GM23338 (cell line): ENCODE data around the gene FBXL17. TPM values are rescaled to one million over a fixed set of nuclear protein-coding genes. Genes with fewer than 3 reads are reported as not detected.

Experiments used
- ATAC-seq: fragments of 200-7000 bp; cut with Tn5 transposase; 3 replicates; pipeline ENCODE4 v1.9.1; 2020
- DNase-seq: peaks from one replicate; pipeline ENCODE4 v3.0.0-alpha.2; 2015; ENCODE audit warnings: low spot score
- H2AFZ ChIP-seq: fragments of 200-600 bp; sonication (generic); 2 replicates; pipeline ENCODE4 v1.8.0; 2016; ENCODE audit warnings: antibody characterized with exemption, mild to moderate bottlenecking, moderate library complexity
- H3F3A ChIP-seq: fragments of 200-600 bp; sonication (generic); replicated peaks from 2 replicates; pipeline ENCODE4 v1.8.0; 2017; ENCODE audit warnings: antibody characterized with exemption, mixed run types, low read depth
- H3K27ac ChIP-seq: fragments of 200-600 bp; sonication (generic); 2 replicates; pipeline ENCODE4 v1.6.1; 2016; ENCODE audit warnings: low read depth
- H3K27me3 ChIP-seq: fragments of 200-600 bp; sonication (generic); 2 replicates; pipeline ENCODE4 v1.8.0; 2016; ENCODE audit warnings: mild to moderate bottlenecking, mixed run types, moderate library complexity; ENCODE audit not compliant: insufficient read depth
- H3K36me3 ChIP-seq: fragments of 200-600 bp; sonication (generic); 2 replicates; pipeline ENCODE4 v1.8.0; 2016; ENCODE audit warnings: mild to moderate bottlenecking; ENCODE audit not compliant: insufficient read depth
- H3K4me1 ChIP-seq: fragments of 200-600 bp; sonication (generic); 2 replicates; pipeline ENCODE4 v1.8.0; 2016; ENCODE audit warnings: mild to moderate bottlenecking, moderate library complexity; ENCODE audit not compliant: insufficient read depth
- H3K4me2 ChIP-seq: fragments of 200-600 bp; sonication (generic); 2 replicates; pipeline ENCODE4 v1.7.1; 2017; ENCODE audit warnings: mixed run types
- H3K4me3 ChIP-seq: fragments of 200-600 bp; sonication (generic); 2 replicates; pipeline ENCODE4 v1.6.1; 2016; ENCODE audit warnings: mixed run types
- H3K79me2 ChIP-seq: fragments of 200-600 bp; sonication (generic); replicated peaks from 2 replicates; pipeline ENCODE4 v1.8.0; 2017; ENCODE audit warnings: mild to moderate bottlenecking; ENCODE audit not compliant: insufficient read depth
- H3K9me2 ChIP-seq: fragments of 200-600 bp; sonication (generic); 2 replicates; pipeline ENCODE4 v1.8.0; 2017; ENCODE audit not compliant: insufficient read depth
- H4K20me1 ChIP-seq: fragments of 200-600 bp; sonication (generic); replicated peaks from 2 replicates; pipeline ENCODE4 v1.8.0; 2017; ENCODE audit warnings: mild to moderate bottlenecking; ENCODE audit not compliant: insufficient read depth
- H3K27ac Mint-ChIP-seq: 2 replicates; pipeline ENCODE4 v1.8.0; 2020; ENCODE audit warnings: inconsistent platforms, mild to moderate bottlenecking, moderate library complexity, mixed read lengths
- H3K27me3 Mint-ChIP-seq: 3 replicates; pipeline ENCODE4 v1.8.0; 2022; ENCODE audit warnings: low read depth, mild to moderate bottlenecking, moderate library complexity, mixed read lengths, inconsistent platforms; ENCODE audit not compliant: insufficient read depth, poor library complexity
- H3K36me3 Mint-ChIP-seq: 3 replicates; pipeline ENCODE4 v1.8.0; 2021; ENCODE audit warnings: low read depth, mild to moderate bottlenecking, inconsistent platforms, moderate library complexity, mixed read lengths
- H3K4me1 Mint-ChIP-seq: 3 replicates; pipeline ENCODE4 v1.8.0; 2020; ENCODE audit warnings: mild to moderate bottlenecking, inconsistent platforms, mixed read lengths
- H3K4me3 Mint-ChIP-seq: 3 replicates; pipeline ENCODE4 v1.8.0; 2021; ENCODE audit warnings: moderate library complexity, mild to moderate bottlenecking, inconsistent platforms, mixed read lengths
- H3K9me3 Mint-ChIP-seq: 3 replicates; pipeline ENCODE4 v1.8.0; 2020; ENCODE audit warnings: moderate library complexity, mild to moderate bottlenecking, inconsistent platforms, mixed read lengths
- CREB1 ChIP-seq: fragments of 250-450 bp; sonication (Bioruptor Pico); IDR thresholded peaks from 2 replicates; pipeline ENCODE4 v1.5.0; 2020; ENCODE audit warnings: low read depth, mild to moderate bottlenecking, moderate library complexity
- EZH2 ChIP-seq: fragments of 200-600 bp; sonication (generic); IDR thresholded peaks from one replicate; pipeline ENCODE4 v1.8.0; 2017; ENCODE audit warnings: antibody characterized with exemption, mild to moderate bottlenecking, low read depth; ENCODE audit not compliant: unreplicated experiment
- EZH2phosphoT487 ChIP-seq: fragments of 200-600 bp; sonication (generic); IDR thresholded peaks from one replicate; pipeline ENCODE4 v1.8.1; 2018; ENCODE audit warnings: antibody characterized with exemption; ENCODE audit not compliant: unreplicated experiment
- JUNB ChIP-seq: IDR thresholded peaks from one replicate; pipeline ENCODE4 v1.6.1; 2016; ENCODE audit warnings: antibody characterized with exemption; ENCODE audit not compliant: unreplicated experiment
- NANOG ChIP-seq: IDR thresholded peaks from 2 replicates; pipeline ENCODE4 v1.6.1; 2016; ENCODE audit warnings: antibody characterized with exemption, borderline replicate concordance
- POLR2AphosphoS5 ChIP-seq: IDR thresholded peaks from 2 replicates; pipeline ENCODE4 v1.6.1; 2016; ENCODE audit warnings: antibody characterized with exemption, low read depth
- STAT1 ChIP-seq: IDR thresholded peaks from one replicate; pipeline ENCODE4 v1.6.1; 2016; ENCODE audit warnings: antibody characterized with exemption; ENCODE audit not compliant: unreplicated experiment
- ZNF114 ChIP-seq: fragments of 250-450 bp; sonication (Bioruptor Pico); IDR thresholded peaks from 2 replicates; pipeline ENCODE4 v1.5.0; 2020; ENCODE audit warnings: mild to moderate bottlenecking, moderate library complexity
- ZNF331 ChIP-seq: fragments of 250-450 bp; sonication (Bioruptor Pico); IDR thresholded peaks from 2 replicates; pipeline ENCODE4 v1.5.0; 2020; ENCODE audit warnings: low read depth, mild to moderate bottlenecking, moderate library complexity
- polyA plus RNA-seq: library from polyadenylated mRNA; unstranded; fragments of >200 nt; fragmentation: Nextera tagmentation; extraction: Ambion mirVana; gene quantifications from 2 replicates; pipeline ENCODE4 v1.2.1, GENCODE V29; 2016
- total RNA-seq: library from RNA; depleted of rRNA; stranded (reverse); fragments of >200 nt; shearing (Covaris generic); gene quantifications from 2 replicates; pipeline ENCODE4 v1.2.3, GENCODE V29; 2014
- TF ChIP-seq, protein P1 (sequence below): IDR thresholded peaks from 2 replicates; pipeline ENCODE4 v1.6.1; 2016; ENCODE audit warnings: antibody characterized with exemption
- TF ChIP-seq, protein P2 (sequence below), 2 experiments: fragments of 200-600 bp in 1 of 2; sonication (generic) in 1 of 2; conservative IDR thresholded peaks; 2 replicates each; pipeline versions ENCODE4 v1.5.1 to v1.6.1; 2016 to 2017; ENCODE audit warnings: antibody characterized with exemption in 2 of 2, low read depth in 2 of 2, mild to moderate bottlenecking in 2 of 2, moderate library complexity in 1 of 2
- TF ChIP-seq, protein P3 (sequence below): IDR thresholded peaks from one replicate; pipeline ENCODE4 v1.6.1; 2018; ENCODE audit warnings: antibody characterized with exemption; ENCODE audit not compliant: unreplicated experiment
- TF ChIP-seq, protein P4 (sequence below): fragments of 250-450 bp; sonication (Bioruptor Pico); IDR thresholded peaks from 2 replicates; pipeline ENCODE4 v1.5.0; 2020; ENCODE audit warnings: mild to moderate bottlenecking, moderate library complexity

Gene FBXL17
- total and polyA plus RNA-seq, 2 experiments from 2014 or later: 2.0 to 2.7 TPM

DNA sequence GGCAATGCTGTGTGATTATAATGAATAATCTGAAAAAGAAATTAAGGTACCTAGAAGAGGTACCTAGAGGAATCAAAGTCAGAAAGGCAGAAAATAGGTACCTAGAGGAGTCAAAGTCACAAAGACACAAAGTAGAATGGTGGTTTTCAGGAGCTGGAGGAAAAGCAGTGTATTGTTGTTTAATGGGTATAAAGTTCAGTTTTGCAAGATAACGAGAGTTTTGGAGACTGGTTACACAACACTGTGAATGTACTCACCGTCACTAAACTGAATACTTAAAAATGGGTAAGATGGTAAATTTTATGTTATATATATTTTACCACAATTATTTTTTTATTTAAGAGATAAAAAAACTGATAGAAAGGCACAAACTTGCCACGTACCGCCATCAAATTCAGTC lies 57.0 kb downstream of the FBXL17 start:
- Histone ChIP-seq H4K20me1 (no peaks in the 10 kb centered on the region), H3F3A (no peaks in the 10 kb centered on the region), H3K27me3 (no peaks in the 10 kb centered on the region), H3K4me3 (no peak overlapping the region), H3K79me2 (no peaks in the 10 kb centered on the region), H2AFZ (no peak overlapping the region), H3K9me2 (no peaks in the 10 kb centered on the region), H3K4me1 (no peaks in the 10 kb centered on the region), H3K36me3 (no peaks in the 10 kb centered on the region), H3K4me2 (no peak overlapping the region), H3K27ac (no peak overlapping the region)
- ATAC-seq (no peak), DNase-seq (no peak)
- H3K4me3 Mint-ChIP-seq: no peak overlapping the region
- no peaks in the 10 kb centered on the region for H3K27me3 Mint-ChIP-seq
- no peaks in the 10 kb centered on the region for H3K36me3 Mint-ChIP-seq
- H3K27ac Mint-ChIP-seq: no peak overlapping the region
- no peaks in the 10 kb centered on the region for H3K9me3 Mint-ChIP-seq
- H3K4me1 Mint-ChIP-seq: no peaks in the 10 kb centered on the region
- TF ChIP-seq POLR2AphosphoS5 (no peak), CREB1 (CRISPR knock-in tag) (no peak), JUNB (no peak), STAT1 (no peak), ZNF331 (CRISPR knock-in tag) (no peak), EZH2phosphoT487 (no peak), NANOG (no peak), EZH2 (no peak), ZNF114 (CRISPR knock-in tag) (no peak)
- TF ChIP-seq, protein P1, sequence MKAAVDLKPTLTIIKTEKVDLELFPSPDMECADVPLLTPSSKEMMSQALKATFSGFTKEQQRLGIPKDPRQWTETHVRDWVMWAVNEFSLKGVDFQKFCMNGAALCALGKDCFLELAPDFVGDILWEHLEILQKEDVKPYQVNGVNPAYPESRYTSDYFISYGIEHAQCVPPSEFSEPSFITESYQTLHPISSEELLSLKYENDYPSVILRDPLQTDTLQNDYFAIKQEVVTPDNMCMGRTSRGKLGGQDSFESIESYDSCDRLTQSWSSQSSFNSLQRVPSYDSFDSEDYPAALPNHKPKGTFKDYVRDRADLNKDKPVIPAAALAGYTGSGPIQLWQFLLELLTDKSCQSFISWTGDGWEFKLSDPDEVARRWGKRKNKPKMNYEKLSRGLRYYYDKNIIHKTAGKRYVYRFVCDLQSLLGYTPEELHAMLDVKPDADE: no peak
- TF ChIP-seq, protein P2, sequence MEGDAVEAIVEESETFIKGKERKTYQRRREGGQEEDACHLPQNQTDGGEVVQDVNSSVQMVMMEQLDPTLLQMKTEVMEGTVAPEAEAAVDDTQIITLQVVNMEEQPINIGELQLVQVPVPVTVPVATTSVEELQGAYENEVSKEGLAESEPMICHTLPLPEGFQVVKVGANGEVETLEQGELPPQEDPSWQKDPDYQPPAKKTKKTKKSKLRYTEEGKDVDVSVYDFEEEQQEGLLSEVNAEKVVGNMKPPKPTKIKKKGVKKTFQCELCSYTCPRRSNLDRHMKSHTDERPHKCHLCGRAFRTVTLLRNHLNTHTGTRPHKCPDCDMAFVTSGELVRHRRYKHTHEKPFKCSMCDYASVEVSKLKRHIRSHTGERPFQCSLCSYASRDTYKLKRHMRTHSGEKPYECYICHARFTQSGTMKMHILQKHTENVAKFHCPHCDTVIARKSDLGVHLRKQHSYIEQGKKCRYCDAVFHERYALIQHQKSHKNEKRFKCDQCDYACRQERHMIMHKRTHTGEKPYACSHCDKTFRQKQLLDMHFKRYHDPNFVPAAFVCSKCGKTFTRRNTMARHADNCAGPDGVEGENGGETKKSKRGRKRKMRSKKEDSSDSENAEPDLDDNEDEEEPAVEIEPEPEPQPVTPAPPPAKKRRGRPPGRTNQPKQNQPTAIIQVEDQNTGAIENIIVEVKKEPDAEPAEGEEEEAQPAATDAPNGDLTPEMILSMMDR (conservative IDR thresholded peaks at IDR 0.05; ENCODE audit: low read depth in 2 of 2): no peak
- TF ChIP-seq, protein P3, sequence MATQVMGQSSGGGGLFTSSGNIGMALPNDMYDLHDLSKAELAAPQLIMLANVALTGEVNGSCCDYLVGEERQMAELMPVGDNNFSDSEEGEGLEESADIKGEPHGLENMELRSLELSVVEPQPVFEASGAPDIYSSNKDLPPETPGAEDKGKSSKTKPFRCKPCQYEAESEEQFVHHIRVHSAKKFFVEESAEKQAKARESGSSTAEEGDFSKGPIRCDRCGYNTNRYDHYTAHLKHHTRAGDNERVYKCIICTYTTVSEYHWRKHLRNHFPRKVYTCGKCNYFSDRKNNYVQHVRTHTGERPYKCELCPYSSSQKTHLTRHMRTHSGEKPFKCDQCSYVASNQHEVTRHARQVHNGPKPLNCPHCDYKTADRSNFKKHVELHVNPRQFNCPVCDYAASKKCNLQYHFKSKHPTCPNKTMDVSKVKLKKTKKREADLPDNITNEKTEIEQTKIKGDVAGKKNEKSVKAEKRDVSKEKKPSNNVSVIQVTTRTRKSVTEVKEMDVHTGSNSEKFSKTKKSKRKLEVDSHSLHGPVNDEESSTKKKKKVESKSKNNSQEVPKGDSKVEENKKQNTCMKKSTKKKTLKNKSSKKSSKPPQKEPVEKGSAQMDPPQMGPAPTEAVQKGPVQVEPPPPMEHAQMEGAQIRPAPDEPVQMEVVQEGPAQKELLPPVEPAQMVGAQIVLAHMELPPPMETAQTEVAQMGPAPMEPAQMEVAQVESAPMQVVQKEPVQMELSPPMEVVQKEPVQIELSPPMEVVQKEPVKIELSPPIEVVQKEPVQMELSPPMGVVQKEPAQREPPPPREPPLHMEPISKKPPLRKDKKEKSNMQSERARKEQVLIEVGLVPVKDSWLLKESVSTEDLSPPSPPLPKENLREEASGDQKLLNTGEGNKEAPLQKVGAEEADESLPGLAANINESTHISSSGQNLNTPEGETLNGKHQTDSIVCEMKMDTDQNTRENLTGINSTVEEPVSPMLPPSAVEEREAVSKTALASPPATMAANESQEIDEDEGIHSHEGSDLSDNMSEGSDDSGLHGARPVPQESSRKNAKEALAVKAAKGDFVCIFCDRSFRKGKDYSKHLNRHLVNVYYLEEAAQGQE: no peak
- TF ChIP-seq, protein P4, sequence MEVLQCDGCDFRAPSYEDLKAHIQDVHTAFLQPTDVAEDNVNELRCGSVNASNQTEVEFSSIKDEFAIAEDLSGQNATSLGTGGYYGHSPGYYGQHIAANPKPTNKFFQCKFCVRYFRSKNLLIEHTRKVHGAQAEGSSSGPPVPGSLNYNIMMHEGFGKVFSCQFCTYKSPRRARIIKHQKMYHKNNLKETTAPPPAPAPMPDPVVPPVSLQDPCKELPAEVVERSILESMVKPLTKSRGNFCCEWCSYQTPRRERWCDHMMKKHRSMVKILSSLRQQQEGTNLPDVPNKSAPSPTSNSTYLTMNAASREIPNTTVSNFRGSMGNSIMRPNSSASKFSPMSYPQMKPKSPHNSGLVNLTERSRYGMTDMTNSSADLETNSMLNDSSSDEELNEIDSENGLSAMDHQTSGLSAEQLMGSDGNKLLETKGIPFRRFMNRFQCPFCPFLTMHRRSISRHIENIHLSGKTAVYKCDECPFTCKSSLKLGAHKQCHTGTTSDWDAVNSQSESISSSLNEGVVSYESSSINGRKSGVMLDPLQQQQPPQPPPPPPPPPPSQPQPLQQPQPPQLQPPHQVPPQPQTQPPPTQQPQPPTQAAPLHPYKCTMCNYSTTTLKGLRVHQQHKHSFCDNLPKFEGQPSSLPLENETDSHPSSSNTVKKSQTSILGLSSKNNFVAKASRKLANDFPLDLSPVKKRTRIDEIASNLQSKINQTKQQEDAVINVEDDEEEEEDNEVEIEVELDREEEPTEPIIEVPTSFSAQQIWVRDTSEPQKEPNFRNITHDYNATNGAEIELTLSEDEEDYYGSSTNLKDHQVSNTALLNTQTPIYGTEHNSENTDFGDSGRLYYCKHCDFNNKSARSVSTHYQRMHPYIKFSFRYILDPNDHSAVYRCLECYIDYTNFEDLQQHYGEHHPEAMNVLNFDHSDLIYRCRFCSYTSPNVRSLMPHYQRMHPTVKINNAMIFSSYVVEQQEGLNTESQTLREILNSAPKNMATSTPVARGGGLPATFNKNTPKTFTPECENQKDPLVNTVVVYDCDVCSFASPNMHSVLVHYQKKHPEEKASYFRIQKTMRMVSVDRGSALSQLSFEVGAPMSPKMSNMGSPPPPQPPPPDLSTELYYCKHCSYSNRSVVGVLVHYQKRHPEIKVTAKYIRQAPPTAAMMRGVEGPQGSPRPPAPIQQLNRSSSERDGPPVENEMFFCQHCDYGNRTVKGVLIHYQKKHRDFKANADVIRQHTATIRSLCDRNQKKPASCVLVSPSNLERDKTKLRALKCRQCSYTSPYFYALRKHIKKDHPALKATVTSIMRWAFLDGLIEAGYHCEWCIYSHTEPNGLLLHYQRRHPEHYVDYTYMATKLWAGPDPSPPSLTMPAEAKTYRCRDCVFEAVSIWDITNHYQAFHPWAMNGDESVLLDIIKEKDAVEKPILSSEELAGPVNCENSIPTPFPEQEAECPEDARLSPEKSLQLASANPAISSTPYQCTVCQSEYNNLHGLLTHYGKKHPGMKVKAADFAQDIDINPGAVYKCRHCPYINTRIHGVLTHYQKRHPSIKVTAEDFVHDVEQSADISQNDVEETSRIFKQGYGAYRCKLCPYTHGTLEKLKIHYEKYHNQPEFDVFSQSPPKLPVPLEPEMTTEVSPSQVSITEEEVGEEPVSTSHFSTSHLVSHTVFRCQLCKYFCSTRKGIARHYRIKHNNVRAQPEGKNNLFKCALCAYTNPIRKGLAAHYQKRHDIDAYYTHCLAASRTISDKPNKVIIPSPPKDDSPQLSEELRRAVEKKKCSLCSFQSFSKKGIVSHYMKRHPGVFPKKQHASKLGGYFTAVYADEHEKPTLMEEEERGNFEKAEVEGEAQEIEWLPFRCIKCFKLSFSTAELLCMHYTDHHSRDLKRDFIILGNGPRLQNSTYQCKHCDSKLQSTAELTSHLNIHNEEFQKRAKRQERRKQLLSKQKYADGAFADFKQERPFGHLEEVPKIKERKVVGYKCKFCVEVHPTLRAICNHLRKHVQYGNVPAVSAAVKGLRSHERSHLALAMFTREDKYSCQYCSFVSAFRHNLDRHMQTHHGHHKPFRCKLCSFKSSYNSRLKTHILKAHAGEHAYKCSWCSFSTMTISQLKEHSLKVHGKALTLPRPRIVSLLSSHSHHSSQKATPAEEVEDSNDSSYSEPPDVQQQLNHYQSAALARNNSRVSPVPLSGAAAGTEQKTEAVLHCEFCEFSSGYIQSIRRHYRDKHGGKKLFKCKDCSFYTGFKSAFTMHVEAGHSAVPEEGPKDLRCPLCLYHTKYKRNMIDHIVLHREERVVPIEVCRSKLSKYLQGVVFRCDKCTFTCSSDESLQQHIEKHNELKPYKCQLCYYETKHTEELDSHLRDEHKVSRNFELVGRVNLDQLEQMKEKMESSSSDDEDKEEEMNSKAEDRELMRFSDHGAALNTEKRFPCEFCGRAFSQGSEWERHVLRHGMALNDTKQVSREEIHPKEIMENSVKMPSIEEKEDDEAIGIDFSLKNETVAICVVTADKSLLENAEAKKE (CRISPR knock-in tag): no peak
